GM12878 (cell line): ENCODE results near the gene SPIRE2. TPM values are rescaled to one million over a fixed set of nuclear protein-coding genes. Genes with fewer than 3 reads are reported as not detected.

Experiments used
- ATAC-seq: fragments of 200-7000 bp; cut with Tn5 transposase; 3 replicates; pipeline ENCODE4 v1.9.1; 2020; ENCODE audit warnings: mild to moderate bottlenecking, moderate library complexity
- BruUV-seq: library from RNA; stranded (reverse); fragments of 400-500 nt; replicated peaks from 2 replicates; lab custom pipeline; 2021; lab: Mats Ljungman, UMichigan
- CTCF ChIA-PET: fragments of 300-600 bp; sonication (Branson Sonifier 250); formaldehyde crosslinking; extraction: SDS; loops from one replicate; lab custom pipeline; 2021; ENCODE audit warnings: inconsistent platforms; lab: Yijun Ruan, JAX
- POLR2A ChIA-PET: fragments of 350-600 bp; formaldehyde crosslinking; extraction: SDS; loops from one replicate; lab custom pipeline; 2021; ENCODE audit warnings: inconsistent platforms; lab: Charles Lee
- RAD21 ChIA-PET: fragments of 300-600 bp; sonication (Branson Sonifier 250); formaldehyde crosslinking; loops from one replicate; lab custom pipeline; 2023; ENCODE audit warnings: antibody characterized with exemption; ENCODE audit not compliant: unreplicated experiment; lab: Charles Lee
- SMC1A ChIA-PET: fragments of 300-600 bp; sonication (Branson Sonifier 250); formaldehyde crosslinking; loops from one replicate; lab custom pipeline; 2023; ENCODE audit not compliant: unreplicated experiment, uncharacterized antibody; lab: Charles Lee
- DNase-seq: peaks from one replicate; pipeline ENCODE4 v3.0.0-alpha.2; 2011; ENCODE audit warnings: low read depth, low spot score
- FAIRE-seq: peaks from 3 replicates; lab custom pipeline; 2011; peaks lifted over from hg19 to GRCh38; lab: Jason Lieb, UNC
- H2AFZ ChIP-seq: 2 replicates; pipeline ENCODE4 v1.6.0; 2011; ENCODE audit warnings: low read depth, low read length, control low read depth; ENCODE audit not compliant: control insufficient read depth
- H3K27ac ChIP-seq: 2 replicates; pipeline ENCODE4 v1.5.1; 2011; ENCODE audit warnings: control low read depth; ENCODE audit not compliant: control insufficient read depth, insufficient read depth
- H3K27me3 ChIP-seq, 2 experiments: replicated peaks in 1 of 2; 2 replicates each; pipeline versions ENCODE4 v1.6.0 to v1.6.1; 2011; ENCODE audit warnings: low read length in 1 of 2; ENCODE audit not compliant: control insufficient read depth in 2 of 2, insufficient read depth in 2 of 2
- H3K36me3 ChIP-seq, 2 experiments: 2 replicates each; pipeline ENCODE4 v1.5.1; 2011; ENCODE audit warnings: low read length in 1 of 2; ENCODE audit not compliant: control insufficient read depth in 2 of 2, insufficient read depth in 2 of 2
- H3K4me1 ChIP-seq: 2 replicates; pipeline ENCODE4 v1.6.1; 2011; ENCODE audit warnings: mild to moderate bottlenecking, low read length, moderate library complexity, mixed read lengths; ENCODE audit not compliant: control insufficient read depth, insufficient read depth
- H3K4me2 ChIP-seq: 2 replicates; pipeline ENCODE4 v1.6.0; 2011; ENCODE audit warnings: control low read depth; ENCODE audit not compliant: control insufficient read depth, insufficient read depth
- H3K4me3 ChIP-seq: fragments of 200-600 bp; sonication (generic); 2 replicates; pipeline ENCODE4 v1.5.1; 2016
- H3K79me2 ChIP-seq: 2 replicates; pipeline ENCODE4 v1.6.0; 2011; ENCODE audit warnings: low read length; ENCODE audit not compliant: control insufficient read depth, insufficient read depth
- H3K9ac ChIP-seq: 2 replicates; pipeline ENCODE4 v1.8.0; 2011; ENCODE audit warnings: low read length, control low read depth, mixed read lengths; ENCODE audit not compliant: control insufficient read depth, insufficient read depth
- H3K9me3 ChIP-seq: replicated peaks from 3 replicates; pipeline ENCODE4 v1.5.1; 2011; ENCODE audit warnings: mild to moderate bottlenecking, low read length; ENCODE audit not compliant: control insufficient read depth, insufficient read depth
- H4K20me1 ChIP-seq: 2 replicates; pipeline ENCODE4 v1.6.0; 2011; ENCODE audit not compliant: control insufficient read depth, insufficient read depth
- CBX3 ChIP-seq: fragments of 200-600 bp; sonication (generic); IDR thresholded peaks from 2 replicates; pipeline ENCODE4 v1.6.1; 2016; ENCODE audit warnings: low read depth, borderline replicate concordance
- EZH2 ChIP-seq: IDR thresholded peaks from 2 replicates; pipeline ENCODE4 v1.6.1; 2012; ENCODE audit warnings: low read depth, mild to moderate bottlenecking, control low read depth, inconsistent platforms, low read length, borderline replicate concordance; ENCODE audit not compliant: control insufficient read depth
- IKZF1 ChIP-seq: fragments of 450-650 bp; conservative IDR thresholded peaks from 2 replicates; pipeline ENCODE4 v1.6.1; 2017; ENCODE audit warnings: antibody characterized with exemption, mild to moderate bottlenecking
- IKZF2 ChIP-seq, 2 experiments: fragments of 450-650 bp; IDR thresholded peaks; 2 replicates each; pipeline ENCODE4 v1.6.1; 2017; ENCODE audit warnings: mild to moderate bottlenecking in 2 of 2, moderate library complexity in 2 of 2
- KDM1A ChIP-seq: fragments of 200-600 bp; sonication (generic); IDR thresholded peaks from 2 replicates; pipeline ENCODE4 v1.6.1; 2016; ENCODE audit warnings: borderline replicate concordance
- MXI1 ChIP-seq: fragments of 150-350 bp; IDR thresholded peaks from 2 replicates; pipeline ENCODE4 v1.6.1; 2011; ENCODE audit warnings: low read depth, mild to moderate bottlenecking, inconsistent platforms, low read length, improper control_type of control experiment
- NFIC ChIP-seq: IDR thresholded peaks from 2 replicates; pipeline ENCODE4 v1.6.1; 2012; ENCODE audit warnings: low read depth, mild to moderate bottlenecking, inconsistent platforms, low read length, moderate library complexity
- NFYB ChIP-seq: IDR thresholded peaks from 2 replicates; pipeline ENCODE4 v1.6.1; 2011; ENCODE audit warnings: low read depth, mild to moderate bottlenecking, low read length, improper control_type of control experiment, moderate library complexity; ENCODE audit not compliant: insufficient read depth
- PAX5 ChIP-seq: IDR thresholded peaks from 2 replicates; pipeline ENCODE4 v1.6.1; 2011; ENCODE audit warnings: low read depth, low read length, borderline replicate concordance
- POLR2A ChIP-seq: IDR thresholded peaks from 2 replicates; pipeline ENCODE4 v1.6.1; 2011; ENCODE audit warnings: low read depth, mild to moderate bottlenecking, low read length
- TARDBP ChIP-seq: IDR thresholded peaks from 2 replicates; pipeline ENCODE4 v1.6.1; 2016; ENCODE audit warnings: borderline replicate concordance
- TCF3 ChIP-seq: IDR thresholded peaks from 2 replicates; pipeline ENCODE4 v1.6.1; 2012; ENCODE audit warnings: low read depth, mild to moderate bottlenecking, low read length, borderline replicate concordance; ENCODE audit not compliant: insufficient read depth
- ZBED1 ChIP-seq: IDR thresholded peaks from 2 replicates; pipeline ENCODE4 v1.6.1; 2016; ENCODE audit warnings: borderline replicate concordance
- WGBS: methylation state at CpG from one replicate; pipeline ENCODE4 v1.1.6; 2016; ENCODE audit warnings: low lambda C conversion rate; ENCODE audit not compliant: insufficient replicate concordance, insufficient coverage; ENCODE audit errors: missing lambda C conversion rate; 5-methylcytosine and 5-hydroxymethylcytosine counted together
- in situ Hi-C: fragments of 300-500 bp; cut with MboI; formaldehyde crosslinking; loops from 9 replicates; pipeline ENCODE4 v1.14.3; 2018; ENCODE audit warnings: mixed read lengths
- intact Hi-C: fragments of 100-400 bp; cut with micrococcal nuclease; formaldehyde crosslinking; loops from one replicate; pipeline ENCODE4 v1.14.2; 2022; ENCODE audit not compliant: unreplicated experiment
- polyA plus RNA-seq, 11 experiments: library from polyadenylated mRNA; depleted of rRNA in 4 of 11; unstranded in 6 of 11; stranded (reverse) in 5 of 11; fragments of >200 nt; fragmentation: Nextera tagmentation in 4 of 11; fragmentation: Illumina TruSeq in 1 of 11; extraction: Ambion mirVana in 4 of 11; extraction: Trizol in 1 of 11; gene quantifications; 1 replicate in 1 of 11; 2 replicates in 10 of 11; pipeline versions ENCODE4 v1.2.1 to v1.2.3, GENCODE V29; 2011 to 2016; ENCODE audit warnings: inconsistent platforms in 2 of 11, missing spikeins in 2 of 11, low read depth in 1 of 11
- total RNA-seq, 4 experiments: library from RNA; depleted of rRNA in 3 of 4; stranded (reverse); fragments of >200 nt in 3 of 4; fragmentation: Illumina TruSeq in 1 of 4; extraction: Trizol in 1 of 4; gene quantifications; 2 replicates each; pipeline versions ENCODE4 v1.2.1 to v1.2.3, GENCODE V29; 2013 to 2021
- TF ChIP-seq, protein P1 (sequence below): IDR thresholded peaks from 2 replicates; pipeline ENCODE4 v1.6.1; 2012; ENCODE audit warnings: low read depth, low read length, improper control_type of control experiment
- TF ChIP-seq, protein P2 (sequence below): IDR thresholded peaks from 2 replicates; pipeline ENCODE4 v1.6.1; 2011; ENCODE audit warnings: borderline replicate concordance, low read depth, mild to moderate bottlenecking, moderate library complexity, low read length; ENCODE audit not compliant: insufficient read depth, poor library complexity, severe bottlenecking

SPIRE2 gene
- total and polyA plus RNA-seq, 10 of the 15 experiments (the other 5 are each of a cell fraction or from before 2014, with no cell fraction given): 0.03 to 0.64 (median 0.27) TPM; not detected in 1

DNA sequence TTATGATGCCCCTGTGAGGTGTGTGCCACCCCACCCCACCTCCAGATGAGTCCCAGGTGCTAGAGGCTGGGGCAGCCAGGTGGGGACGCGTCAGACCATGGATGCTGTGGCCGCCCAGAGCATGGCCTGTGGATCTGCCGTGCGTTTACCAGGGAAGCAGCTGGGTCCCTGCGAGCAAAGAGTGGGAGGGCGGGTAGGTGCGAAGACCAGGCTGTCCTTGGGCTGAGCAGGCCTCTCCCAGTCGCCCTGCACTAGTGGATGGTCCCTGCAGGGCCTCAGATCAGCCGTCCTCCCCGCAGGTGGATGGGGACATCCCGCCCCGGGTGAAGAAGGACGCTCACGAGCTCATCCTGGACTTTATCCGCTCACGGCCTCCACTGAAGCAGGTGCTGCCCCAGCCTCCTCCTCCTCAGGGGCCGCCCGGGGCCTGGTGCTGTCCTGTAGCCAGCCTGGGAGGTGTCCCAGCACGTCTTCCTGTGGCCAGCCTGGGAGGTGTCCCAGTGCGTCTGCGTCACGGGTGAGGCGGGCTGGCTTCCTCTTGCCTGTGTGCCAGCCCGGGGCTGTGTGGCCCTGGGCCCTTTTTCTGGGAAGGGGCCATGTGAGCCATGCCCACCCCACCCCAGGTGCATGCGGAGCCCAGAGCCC is 27.1 kb downstream of the SPIRE2 start:
- POLR2A ChIA-PET: no interaction called here
- ATAC-seq (no peak), FAIRE-seq (no peak), DNase-seq (no peak)
- Histone ChIP-seq H3K36me3 (no peaks in the 10 kb centered on the region), H3K9me3 (no peaks in the 10 kb centered on the region), H3K9ac (no peak overlapping the region), H4K20me1 (no peaks in the 10 kb centered on the region), H3K4me1 (no peaks in the 10 kb centered on the region), H3K79me2 (no peaks in the 10 kb centered on the region), H2AFZ (no peak overlapping the region), H3K4me3 (no peak overlapping the region), H3K27me3 (no peaks in the 10 kb centered on the region; a peak in 1 of 4 replicates), H3K4me2 (no peak overlapping the region), H3K27ac (no peak overlapping the region)
- intact Hi-C loops: no loop called here
- 84% methylated on average over 26 of the region's 26 CpGs for WGBS
- CTCF ChIA-PET: no interaction called here
- in situ Hi-C loops: no loop called here
- SMC1A ChIA-PET: no interaction called here
- BruUV-seq: no TSS peak
- RAD21 ChIA-PET: no interaction called here
- TF ChIP-seq IKZF1 (no peak), NFIC (no peak), POLR2A (no peak), ZBED1 (no peak), MXI1 (no peak)
- TF ChIP-seq, protein P1, sequence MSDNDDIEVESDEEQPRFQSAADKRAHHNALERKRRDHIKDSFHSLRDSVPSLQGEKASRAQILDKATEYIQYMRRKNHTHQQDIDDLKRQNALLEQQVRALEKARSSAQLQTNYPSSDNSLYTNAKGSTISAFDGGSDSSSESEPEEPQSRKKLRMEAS: no peak

DNA sequence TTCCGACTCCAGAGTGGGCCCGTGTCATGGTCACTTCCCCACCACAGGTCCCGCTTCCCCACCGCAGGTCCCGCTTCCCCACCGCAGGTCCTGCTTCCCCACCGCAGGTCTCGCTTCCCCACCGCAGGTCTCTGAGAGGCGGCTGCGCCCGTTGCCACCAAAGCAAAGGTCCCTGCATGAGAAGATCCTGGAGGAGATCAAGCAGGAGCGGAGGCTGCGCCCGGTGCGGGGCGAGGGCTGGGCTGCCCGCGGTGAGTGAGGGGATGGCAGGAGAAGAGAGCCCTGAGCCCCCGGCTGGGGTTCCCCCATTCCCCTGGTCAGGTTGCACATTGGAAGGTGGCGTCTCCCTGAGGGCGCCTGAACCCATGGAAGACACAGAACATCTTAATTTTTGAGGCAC is 27.7 kb downstream of the SPIRE2 start:
- Histone ChIP-seq H2AFZ (no peak overlapping the region), H3K9ac (no peak overlapping the region), H3K4me3 (no peak overlapping the region), H3K36me3 (no peaks in the 10 kb centered on the region), H3K79me2 (no peaks in the 10 kb centered on the region), H3K4me1 (no peaks in the 10 kb centered on the region), H3K27ac (no peak overlapping the region), H3K4me2 (no peak overlapping the region), H4K20me1 (no peaks in the 10 kb centered on the region), H3K9me3 (no peaks in the 10 kb centered on the region), H3K27me3 (no peaks in the 10 kb centered on the region; a peak in 1 of 4 replicates)
- ChIA-PET CTCF (no interaction called here), POLR2A (interaction anchor here (0.7 kb wide), 1 partner anchor 17 kb away, joined by 4 read pairs; the partner anchor contains the start of gene TCF25), RAD21 (no interaction called here), SMC1A (interaction anchor here (0.8 kb wide), 1 partner anchor 52 kb away, joined by 3 read pairs; no protein-coding TSS in a partner anchor)
- no peak for TF ChIP-seq CBX3
- no peak for TF ChIP-seq NFYB
- TF ChIP-seq, protein P1: no peak
- TF ChIP-seq TCF3: no peak
- TF ChIP-seq EZH2: no peak
- no peak for TF ChIP-seq TARDBP
- TF ChIP-seq PAX5: no peak
- no peak for TF ChIP-seq KDM1A
- no peak for TF ChIP-seq NFIC
- TF ChIP-seq, protein P2, sequence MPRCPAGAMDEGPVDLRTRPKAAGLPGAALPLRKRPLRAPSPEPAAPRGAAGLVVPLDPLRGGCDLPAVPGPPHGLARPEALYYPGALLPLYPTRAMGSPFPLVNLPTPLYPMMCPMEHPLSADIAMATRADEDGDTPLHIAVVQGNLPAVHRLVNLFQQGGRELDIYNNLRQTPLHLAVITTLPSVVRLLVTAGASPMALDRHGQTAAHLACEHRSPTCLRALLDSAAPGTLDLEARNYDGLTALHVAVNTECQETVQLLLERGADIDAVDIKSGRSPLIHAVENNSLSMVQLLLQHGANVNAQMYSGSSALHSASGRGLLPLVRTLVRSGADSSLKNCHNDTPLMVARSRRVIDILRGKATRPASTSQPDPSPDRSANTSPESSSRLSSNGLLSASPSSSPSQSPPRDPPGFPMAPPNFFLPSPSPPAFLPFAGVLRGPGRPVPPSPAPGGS: no peak
- TF ChIP-seq IKZF2 (IDR thresholded peaks at IDR 0.05): no peak
- intact Hi-C loops (no loop called here), in situ Hi-C loops (no loop called here)
- ATAC-seq: no peak
- no peak for DNase-seq
- no peak for FAIRE-seq
- BruUV-seq: no TSS peak
- WGBS: 77% methylated on average over 22 of the region's 22 CpGs
